Daoy (cell line): ENCODE data around the gene SNRNP48. TPM values are rescaled to one million over a fixed set of nuclear protein-coding genes. Genes with fewer than 3 reads are reported as not detected.

Source experiments
- DNase-seq: peaks from one replicate; pipeline ENCODE4 v3.0.0-alpha.2; 2015; ENCODE audit warnings: low read depth
- total RNA-seq: library from RNA; depleted of rRNA; stranded (reverse); fragments of >200 nt; shearing (Covaris generic); gene quantifications from 2 replicates; pipeline ENCODE4 v1.2.3, GENCODE V29; 2014; rRNA removed

Gene SNRNP48
- 15.5 and 15.9 TPM in 2 replicates for total RNA-seq

- peak; percentile 97 for DNase-seq
Measured at GRCh38 chr6:7589949-7590917, at the start of gene SNRNP48. Gene SNRNP48 (plus strand): TSS chr6:7590198. CDS start chr6:7590258, 60 bp downstream.

GRCh38 chr6:7540595-7540994 lies 49.4 kb upstream of the SNRNP48 start:
- no peak for DNase-seq

GRCh38 chr6:7541175-7542064 lies 48.6 kb upstream of the SNRNP48 start, which contains the start of gene DSP:
Gene DSP (plus strand): TSS chr6:7541671. CDS start chr6:7541916, 245 bp downstream.
- peak; percentile 90 for DNase-seq

GRCh38 chr6:7542065-7542873 lies 47.7 kb upstream of the SNRNP48 start:
- DNase-seq = peak; percentile 62

- peak; percentile 92 for DNase-seq
Measured at GRCh38 chr6:7542874-7543624, 46.9 kb upstream of the SNRNP48 start.

GRCh38 chr6:7543789-7544424 lies 46.1 kb upstream of the SNRNP48 start:
- peak; percentile 56 for DNase-seq

- DNase-seq = no peak
Measured at GRCh38 chr6:7544597-7544996, 45.4 kb upstream of the SNRNP48 start.

- no peak for DNase-seq
Measured at GRCh38 chr6:7545316-7546019, 44.5 kb upstream of the SNRNP48 start.

GRCh38 chr6:7546020-7546369 lies 44.0 kb upstream of the SNRNP48 start:
- DNase-seq = peak; percentile 60

GRCh38 chr6:7546383-7546782 lies 43.6 kb upstream of the SNRNP48 start:
- DNase-seq = no peak

- no peak for DNase-seq
Measured at GRCh38 chr6:7546896-7547295, 43.1 kb upstream of the SNRNP48 start.

GRCh38 chr6:7547315-7547714 lies 42.7 kb upstream of the SNRNP48 start:
- DNase-seq = no peak

- no peak for DNase-seq
Measured at GRCh38 chr6:7550433-7550801, 39.6 kb upstream of the SNRNP48 start.

GRCh38 chr6:7554533-7555275 lies 35.3 kb upstream of the SNRNP48 start:
- DNase-seq = no peak

- no peak for DNase-seq
Measured at GRCh38 chr6:7555671-7556070, 34.3 kb upstream of the SNRNP48 start.

- no peak for DNase-seq
Measured at GRCh38 chr6:7556394-7557106, 33.4 kb upstream of the SNRNP48 start.

- no peak for DNase-seq
Measured at GRCh38 chr6:7557652-7558051, 32.3 kb upstream of the SNRNP48 start.

GRCh38 chr6:7558781-7559180 lies 31.2 kb upstream of the SNRNP48 start:
- DNase-seq = no peak
